H9 (cell line): ENCODE measurements around the gene GFPT2. TPM values are rescaled to one million over a fixed set of nuclear protein-coding genes. Genes with fewer than 3 reads are reported as not detected.

Source experiments
- DNase-seq: peaks from one replicate; pipeline ENCODE4 v3.0.0-alpha.2; 2017
- H2AFZ ChIP-seq: one replicate; pipeline ENCODE4 v1.6.1; 2013; ENCODE audit warnings: mild to moderate bottlenecking, low read length, control low read depth, moderate library complexity
- H2AK5ac ChIP-seq: 2 replicates; pipeline ENCODE4 v1.6.1; 2013; ENCODE audit warnings: low read length, control low read depth, mixed read lengths; ENCODE audit not compliant: insufficient read length
- H2BK120ac ChIP-seq: one replicate; pipeline ENCODE4 v1.6.1; 2013; ENCODE audit warnings: low read depth, mild to moderate bottlenecking, low read length, control low read depth, inconsistent platforms; ENCODE audit not compliant: poor library complexity, severe bottlenecking
- H2BK12ac ChIP-seq: 2 replicates; pipeline ENCODE4 v1.6.1; 2013; ENCODE audit warnings: low read length, control low read depth, mixed read lengths, low read depth; ENCODE audit not compliant: insufficient read length
- H2BK15ac ChIP-seq: 2 replicates; pipeline ENCODE4 v1.6.1; 2013; ENCODE audit warnings: low read depth, low read length, control low read depth
- H2BK20ac ChIP-seq: one replicate; pipeline ENCODE4 v1.6.1; 2013; ENCODE audit warnings: low read depth, mild to moderate bottlenecking, low read length, control low read depth, inconsistent platforms; ENCODE audit not compliant: poor library complexity, severe bottlenecking
- H2BK5ac ChIP-seq: 2 replicates; pipeline ENCODE4 v1.6.1; 2013; ENCODE audit warnings: low read length, control low read depth, mixed read lengths; ENCODE audit not compliant: insufficient read length
- H3K14ac ChIP-seq: 2 replicates; pipeline ENCODE4 v1.6.1; 2013; ENCODE audit warnings: low read length, control low read depth; ENCODE audit not compliant: insufficient read depth
- H3K18ac ChIP-seq: 2 replicates; pipeline ENCODE4 v1.6.1; 2013; ENCODE audit warnings: low read depth, mild to moderate bottlenecking, mixed read lengths, low read length, control low read depth; ENCODE audit not compliant: insufficient read length
- H3K23ac ChIP-seq: 2 replicates; pipeline ENCODE4 v1.6.1; 2013; ENCODE audit warnings: low read length, control low read depth, mixed read lengths, low read depth; ENCODE audit not compliant: insufficient read length
- H3K23me2 ChIP-seq: 2 replicates; pipeline ENCODE4 v1.6.1; 2013; ENCODE audit warnings: low read depth, mild to moderate bottlenecking, mixed read lengths, low read length, control low read depth; ENCODE audit not compliant: insufficient read length, poor library complexity, severe bottlenecking
- H3K27ac ChIP-seq: 2 replicates; pipeline ENCODE4 v1.5.1; 2013; ENCODE audit warnings: low read length, control low read depth, mixed read lengths, low read depth; ENCODE audit not compliant: insufficient read length
- H3K27me3 ChIP-seq: 2 replicates; pipeline ENCODE4 v1.6.1; 2013; ENCODE audit warnings: low read length, control low read depth, inconsistent platforms; ENCODE audit not compliant: insufficient read depth
- H3K4ac ChIP-seq: 2 replicates; pipeline ENCODE4 v1.6.1; 2013; ENCODE audit warnings: low read depth, mild to moderate bottlenecking, control low read depth, inconsistent platforms, low read length, moderate library complexity
- H3K4me1 ChIP-seq: 2 replicates; pipeline ENCODE4 v1.6.1; 2013; ENCODE audit warnings: low read length, control low read depth, inconsistent platforms; ENCODE audit not compliant: insufficient read depth
- H3K4me2 ChIP-seq: 2 replicates; pipeline ENCODE4 v1.6.1; 2013; ENCODE audit warnings: low read length, control low read depth, mixed read lengths; ENCODE audit not compliant: insufficient read length, insufficient read depth
- H3K56ac ChIP-seq: 2 replicates; pipeline ENCODE4 v1.6.1; 2013; ENCODE audit warnings: low read depth, mild to moderate bottlenecking, mixed read lengths, low read length, control low read depth; ENCODE audit not compliant: insufficient read length
- H3K79me1 ChIP-seq: 2 replicates; pipeline ENCODE4 v1.6.1; 2013; ENCODE audit warnings: low read depth, mild to moderate bottlenecking, moderate library complexity, low read length, control low read depth, inconsistent platforms; ENCODE audit not compliant: insufficient read depth, poor library complexity, severe bottlenecking
- H3K79me2 ChIP-seq: 2 replicates; pipeline ENCODE4 v1.6.1; 2013; ENCODE audit warnings: low read length, control low read depth, inconsistent platforms; ENCODE audit not compliant: insufficient read depth
- H3K9ac ChIP-seq: 2 replicates; pipeline ENCODE4 v1.6.1; 2013; ENCODE audit warnings: low read length, control low read depth, mixed read lengths; ENCODE audit not compliant: insufficient read length; ENCODE audit errors: extremely low read depth
- H3K9me3 ChIP-seq: one replicate; pipeline ENCODE4 v1.6.1; 2013; ENCODE audit warnings: low read depth, low read length, inconsistent platforms; ENCODE audit not compliant: control insufficient read depth
- H3T11ph ChIP-seq: one replicate; pipeline ENCODE4 v1.6.1; 2013; ENCODE audit warnings: mild to moderate bottlenecking, low read length, control low read depth, inconsistent platforms
- H4K20me1 ChIP-seq: one replicate; pipeline ENCODE4 v1.6.1; 2013; ENCODE audit not compliant: control insufficient read depth, insufficient read length, insufficient read depth
- H4K5ac ChIP-seq: 2 replicates; pipeline ENCODE4 v1.6.1; 2013; ENCODE audit warnings: low read depth, mild to moderate bottlenecking, mixed read lengths, low read length, control low read depth; ENCODE audit not compliant: insufficient read length
- H4K8ac ChIP-seq: replicated peaks from 2 replicates; pipeline ENCODE4 v1.6.1; 2013; ENCODE audit warnings: low read length, control low read depth, mixed read lengths, low read depth; ENCODE audit not compliant: insufficient read length
- H4K91ac ChIP-seq: 2 replicates; pipeline ENCODE4 v1.6.1; 2013; ENCODE audit warnings: low read depth, mild to moderate bottlenecking, moderate library complexity, mixed read lengths, low read length, control low read depth; ENCODE audit not compliant: insufficient read length
- H3K27ac Mint-ChIP-seq, 3 experiments: 2 replicates in 2 of 3; 3 replicates in 1 of 3; pipeline ENCODE4 v1.8.0; 2020 to 2021; ENCODE audit warnings: mixed read lengths in 3 of 3, mild to moderate bottlenecking in 1 of 3, moderate library complexity in 1 of 3
- H3K27me3 Mint-ChIP-seq: 2 replicates; pipeline ENCODE4 v1.8.0; 2021; ENCODE audit warnings: low read depth, mild to moderate bottlenecking, moderate library complexity, mixed read lengths
- H3K36me3 Mint-ChIP-seq, 3 experiments: 2 replicates in 2 of 3; 3 replicates in 1 of 3; pipeline ENCODE4 v1.8.0; 2020 to 2021; ENCODE audit warnings: low read depth in 3 of 3, mixed read lengths in 3 of 3; ENCODE audit not compliant: insufficient read depth in 1 of 3
- H3K4me1 Mint-ChIP-seq, 2 experiments: 2 replicates each; pipeline ENCODE4 v1.8.0; 2020; ENCODE audit warnings: mixed read lengths in 2 of 2
- H3K4me3 Mint-ChIP-seq, 2 experiments: 2 replicates in 1 of 2; 3 replicates in 1 of 2; pipeline ENCODE4 v1.8.0; 2020 to 2021; ENCODE audit warnings: mild to moderate bottlenecking in 2 of 2, mixed read lengths in 2 of 2, moderate library complexity in 1 of 2
- H3K9me3 Mint-ChIP-seq, 2 experiments: 2 replicates in 1 of 2; 3 replicates in 1 of 2; pipeline ENCODE4 v1.8.0; 2020; ENCODE audit warnings: mild to moderate bottlenecking in 2 of 2, mixed read lengths in 2 of 2, moderate library complexity in 1 of 2
- WGBS: extraction: QIAGEN DNeasy Blood & Tissue Kit; methylation state at CpG from one replicate; pipeline ENCODE4 v1.1.7; 2013; ENCODE audit warnings: missing lambda C conversion rate, low lambda C conversion rate, mixed read lengths; ENCODE audit not compliant: insufficient read length; ENCODE audit errors: extremely low coverage; 5-methylcytosine and 5-hydroxymethylcytosine counted together
- total RNA-seq: library from RNA; stranded (reverse); gene quantifications from 2 replicates; pipeline ENCODE4 v1.2.1, GENCODE V29; 2021
- TF ChIP-seq, protein P1 (sequence below): fragments of 200-600 bp; sonication (generic); conservative IDR thresholded peaks from 3 replicates; pipeline ENCODE4 v1.8.0; 2021; ENCODE audit warnings: antibody characterized with exemption, mild to moderate bottlenecking

GFPT2 gene
- total RNA-seq, 1 experiment from 2014 or later, result 89.8 TPM

DNA sequence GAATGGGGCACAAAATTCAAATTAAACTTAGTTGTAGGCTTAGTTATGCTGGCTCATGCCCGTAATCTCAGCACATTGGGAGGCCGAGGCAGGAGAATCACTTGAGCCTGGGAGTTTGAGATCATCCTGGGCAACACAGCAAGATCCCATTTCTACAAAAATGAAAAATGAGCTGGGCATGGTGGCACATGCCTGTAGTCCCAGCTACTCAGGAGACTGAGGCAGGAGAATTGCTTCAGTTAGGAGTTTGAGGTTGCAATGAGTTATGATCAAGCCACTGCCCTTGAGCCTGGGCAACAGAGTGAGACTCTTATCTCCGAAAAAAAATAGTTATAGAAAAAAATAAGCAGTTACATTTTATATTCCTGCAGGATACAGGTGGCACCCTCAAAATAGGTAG is 20.7 kb upstream of the GFPT2 start:
- no peak overlapping the region for H3K4me3 Mint-ChIP-seq
- H3K4me1 ChIP-seq, result no peaks in the 10 kb centered on the region
- no peak overlapping the region for H4K5ac ChIP-seq
- no peak overlapping the region for H4K8ac ChIP-seq
- H3K56ac ChIP-seq, result no peak overlapping the region
- H3K27ac Mint-ChIP-seq, result no peak overlapping the region
- H3K79me2 ChIP-seq, result no peaks in the 10 kb centered on the region
- H3K79me1 ChIP-seq, result no peaks in the 10 kb centered on the region
- no peak overlapping the region for H3K4ac ChIP-seq
- H3K9me3 Mint-ChIP-seq, result no peaks in the 10 kb centered on the region
- H4K20me1 ChIP-seq, result no peaks in the 10 kb centered on the region
- no peak overlapping the region for H4K91ac ChIP-seq
- H3K27ac ChIP-seq, result no peak overlapping the region
- H2BK5ac ChIP-seq, result no peak overlapping the region
- no peak overlapping the region for H3T11ph ChIP-seq
- no peak overlapping the region for H2AFZ ChIP-seq
- no peaks in the 10 kb centered on the region for H3K23me2 ChIP-seq
- no peaks in the 10 kb centered on the region for H3K27me3 Mint-ChIP-seq
- H2BK20ac ChIP-seq, result no peak overlapping the region
- no peaks in the 10 kb centered on the region for H3K36me3 Mint-ChIP-seq
- no peak overlapping the region for H2BK12ac ChIP-seq
- no peak overlapping the region for H3K23ac ChIP-seq
- no CpG with 5 or more reads among the region's 3 CpGs for WGBS
- TF ChIP-seq, protein P1, sequence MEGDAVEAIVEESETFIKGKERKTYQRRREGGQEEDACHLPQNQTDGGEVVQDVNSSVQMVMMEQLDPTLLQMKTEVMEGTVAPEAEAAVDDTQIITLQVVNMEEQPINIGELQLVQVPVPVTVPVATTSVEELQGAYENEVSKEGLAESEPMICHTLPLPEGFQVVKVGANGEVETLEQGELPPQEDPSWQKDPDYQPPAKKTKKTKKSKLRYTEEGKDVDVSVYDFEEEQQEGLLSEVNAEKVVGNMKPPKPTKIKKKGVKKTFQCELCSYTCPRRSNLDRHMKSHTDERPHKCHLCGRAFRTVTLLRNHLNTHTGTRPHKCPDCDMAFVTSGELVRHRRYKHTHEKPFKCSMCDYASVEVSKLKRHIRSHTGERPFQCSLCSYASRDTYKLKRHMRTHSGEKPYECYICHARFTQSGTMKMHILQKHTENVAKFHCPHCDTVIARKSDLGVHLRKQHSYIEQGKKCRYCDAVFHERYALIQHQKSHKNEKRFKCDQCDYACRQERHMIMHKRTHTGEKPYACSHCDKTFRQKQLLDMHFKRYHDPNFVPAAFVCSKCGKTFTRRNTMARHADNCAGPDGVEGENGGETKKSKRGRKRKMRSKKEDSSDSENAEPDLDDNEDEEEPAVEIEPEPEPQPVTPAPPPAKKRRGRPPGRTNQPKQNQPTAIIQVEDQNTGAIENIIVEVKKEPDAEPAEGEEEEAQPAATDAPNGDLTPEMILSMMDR, result no peak
- H2BK15ac ChIP-seq, result no peak overlapping the region
- peaks cover 3 to 5% of the 10 kb centered on the region in 2 experiments; a peak in 1 of 4 replicates for H3K4me1 Mint-ChIP-seq
- no peak overlapping the region for H3K9ac ChIP-seq
- no peak for DNase-seq
- H3K9me3 ChIP-seq, result no peaks in the 10 kb centered on the region
- H2BK120ac ChIP-seq, result no peak overlapping the region
- H3K4me2 ChIP-seq, result no peak overlapping the region
- H3K18ac ChIP-seq, result no peak overlapping the region
- no peaks in the 10 kb centered on the region for H3K27me3 ChIP-seq
- H3K14ac ChIP-seq, result no peak overlapping the region
- no peak overlapping the region for H2AK5ac ChIP-seq
